UCSD-AML1 (cell line): ENCODE measurements around the gene TMEM248.
A peak's percentile ranks its signal among the peaks of the same experiment; 100 is the strongest.
"Not testable (repeated sequence)": the region's sequence is repeated elsewhere in the genome, so short reads cannot be mapped to it uniquely, and the experiment has no call there.

Experiments used
- DNase-seq: peaks from one replicate; lab custom pipeline; 2025; ENCODE audit not compliant: unreplicated experiment; lab: John Stamatoyannopoulos, UW

Gene TMEM248

DNA sequence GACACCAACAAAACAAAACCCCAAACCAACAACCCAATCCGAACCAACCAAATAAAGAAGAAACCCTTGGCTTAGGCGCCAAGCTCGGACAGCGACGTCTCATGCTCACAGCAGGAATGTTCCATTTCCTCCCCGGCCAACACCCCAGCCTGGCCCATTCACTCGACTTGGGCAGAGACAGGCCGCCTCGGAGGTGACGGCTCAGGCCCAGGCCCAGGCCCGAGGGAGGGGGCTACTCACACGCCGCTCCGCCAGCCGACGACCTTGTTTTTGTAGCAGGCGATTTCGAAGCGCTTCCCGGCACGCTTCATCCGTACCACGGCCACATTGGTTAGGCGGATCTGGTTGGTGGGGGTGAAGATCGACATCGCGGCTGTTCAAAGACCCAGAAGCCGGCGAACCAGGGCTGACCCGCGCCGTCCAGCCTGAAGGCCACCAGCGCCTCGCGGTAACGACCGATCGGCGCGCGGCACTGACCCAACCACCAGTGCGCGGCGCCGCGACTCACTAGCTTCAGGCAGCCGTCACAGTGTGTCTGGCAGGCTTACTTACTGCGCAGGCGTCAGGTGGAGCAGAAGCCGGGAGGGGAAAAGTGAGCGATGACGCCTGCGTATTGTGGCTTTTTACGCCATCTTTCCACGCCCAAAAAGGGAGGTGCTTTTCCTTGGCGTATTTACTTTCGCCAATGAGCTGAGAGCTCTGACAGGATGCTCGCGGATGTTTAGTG lies 74.2 kb downstream of the TMEM248 start, which contains the start of gene SBDS:
Gene SBDS (minus strand): TSS at position 537 of the 727 bp plus-strand sequence. CDS start 169 bp downstream, at position 368.
- peak; percentile 85 for DNase-seq

DNA sequence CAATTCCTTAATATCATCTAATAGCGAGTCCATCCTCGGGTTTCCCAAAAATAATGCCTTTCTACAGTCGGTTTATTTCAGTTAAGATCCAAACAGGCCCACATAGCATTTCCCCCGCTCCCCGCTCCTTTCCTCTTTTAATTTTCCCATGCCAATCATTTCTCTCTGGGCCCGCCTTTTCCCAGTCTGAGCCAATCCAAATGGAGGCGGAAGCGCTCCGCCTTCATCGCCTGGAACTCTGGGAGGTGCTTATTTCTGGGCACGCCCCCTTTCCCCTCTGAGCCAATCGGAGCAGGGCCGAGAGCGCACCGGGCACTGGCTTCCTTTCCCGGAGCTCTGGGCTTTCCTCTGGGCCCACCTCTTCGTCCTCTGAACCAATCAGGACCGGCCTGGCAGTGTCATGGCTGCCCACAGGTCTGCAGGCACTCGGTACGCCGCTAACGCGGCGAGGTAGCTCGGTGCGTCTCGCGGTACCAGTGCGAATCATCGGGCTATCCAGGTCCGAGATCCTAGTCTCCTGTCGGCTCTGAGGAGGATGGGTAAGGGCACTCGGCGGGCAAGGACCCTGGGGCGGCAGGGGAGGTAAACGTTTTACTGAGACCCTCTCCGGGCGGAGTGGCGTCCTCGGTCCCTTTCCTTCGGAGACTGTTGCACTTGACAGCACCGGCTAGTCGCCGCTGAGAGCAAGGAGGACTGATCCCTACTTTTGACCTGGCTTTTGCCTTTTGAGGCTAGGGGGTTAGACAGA lies 75.6 kb downstream of the TMEM248 start, which contains the start of gene TYW1:
Gene TYW1 (plus strand): TSS at position 390 of the 748 bp plus-strand sequence. CDS start 146 bp downstream, at position 536.
- DNase-seq = peak; percentile 89

DNA sequence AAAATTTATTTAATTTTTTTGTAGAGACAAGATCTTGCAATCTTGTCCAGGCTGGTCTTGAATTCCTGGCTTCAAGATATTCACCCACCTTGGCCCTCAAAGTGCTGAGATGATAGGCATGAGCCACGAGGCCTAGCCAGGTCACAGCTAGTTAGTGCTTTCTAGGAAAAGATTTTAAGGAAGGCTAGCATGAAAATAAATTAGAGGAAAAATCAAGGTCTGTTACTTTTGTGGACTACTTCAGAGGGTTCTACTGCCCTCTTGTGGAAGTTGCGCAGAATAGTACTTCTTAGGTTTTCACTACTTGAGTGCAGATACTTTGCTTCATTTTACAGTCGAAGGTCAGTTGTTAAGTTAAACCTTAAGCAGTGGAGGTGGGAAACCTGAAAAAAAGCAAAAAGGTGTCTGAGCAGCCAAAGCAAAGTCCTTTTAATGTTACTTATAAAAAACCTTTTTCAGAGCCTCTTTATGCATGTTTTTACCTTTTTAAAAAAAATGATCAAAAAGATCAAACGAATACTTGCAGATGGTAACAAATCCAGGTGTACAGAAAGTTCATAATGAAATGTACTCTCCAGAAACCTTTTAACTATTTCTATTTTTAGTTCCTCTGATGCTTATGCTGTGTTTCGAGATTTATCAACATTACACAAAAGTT lies 79.7 kb downstream of the TMEM248 start:
- not testable (repeated sequence) for DNase-seq

DNA sequence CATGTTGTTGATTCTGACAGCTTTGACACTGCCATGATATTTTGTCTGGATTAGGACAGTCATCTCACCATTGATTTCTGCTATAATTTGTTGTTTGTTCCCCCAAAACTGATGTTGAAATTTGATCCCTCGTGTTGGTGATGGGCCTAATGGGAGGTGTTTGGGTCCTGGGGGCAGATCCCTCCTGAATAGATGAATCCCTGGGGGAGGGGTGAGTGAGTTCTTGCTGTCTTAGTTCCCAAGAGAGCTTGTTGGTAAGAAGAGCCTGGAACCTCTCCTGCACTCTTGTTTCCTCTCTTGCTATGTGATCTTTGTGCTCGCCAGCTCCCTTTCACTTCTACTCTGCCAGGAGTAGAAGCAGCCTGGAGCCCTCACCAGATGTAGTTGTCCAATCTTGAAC lies 83.1 kb downstream of the TMEM248 start:
- not testable (repeated sequence) for DNase-seq

DNA sequence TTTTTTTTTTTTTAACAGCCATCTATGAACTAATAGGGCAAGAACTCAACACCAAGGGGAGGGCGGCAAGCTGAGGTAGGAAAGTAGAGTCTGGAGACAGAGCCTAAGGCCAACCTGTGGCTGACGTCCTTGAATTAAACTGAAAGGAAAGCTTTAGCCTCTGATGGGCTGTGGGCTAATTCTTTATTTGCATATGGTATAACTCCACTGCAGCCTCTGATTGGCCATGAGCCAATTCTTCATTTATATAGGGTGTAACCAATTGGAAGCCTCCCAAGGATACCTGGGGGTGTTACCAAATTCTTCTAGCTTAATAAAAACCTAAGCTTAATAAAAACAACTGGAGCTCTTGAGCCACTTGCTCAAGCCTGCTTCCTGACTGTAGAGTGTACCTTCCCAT lies 85.9 kb downstream of the TMEM248 start:
- no peak for DNase-seq
